ENCODE data around the gene CMTM8.

GRCh38 chr3:32301426-32301825 lies 62.9 kb downstream of the CMTM8 start:
- TF ChIP-seq JUNB (IDR thresholded peaks at IDR 0.05; ENCODE audit: unreplicated experiment) (no peak), CTCF (conservative IDR thresholded peaks at IDR 0.05; ENCODE audit: low read depth in 2 of 2) (no peak), POLR2AphosphoS5 (IDR thresholded peaks at IDR 0.05; ENCODE audit: low read depth) (no peak), EZH2phosphoT487 (IDR thresholded peaks at IDR 0.05; ENCODE audit: unreplicated experiment) (no peak), ZNF462 (CRISPR knock-in tag; IDR thresholded peaks at IDR 0.05) (no peak), CREB1 (CRISPR knock-in tag; IDR thresholded peaks at IDR 0.05; ENCODE audit: low read depth) (no peak)
